ENCODE data around the gene KRTAP12-3.
"Not testable (repeated sequence)": the region's sequence is repeated elsewhere in the genome, so short reads cannot be mapped to it uniquely, and the experiment has no call there.

Gene KRTAP12-3

DNA sequence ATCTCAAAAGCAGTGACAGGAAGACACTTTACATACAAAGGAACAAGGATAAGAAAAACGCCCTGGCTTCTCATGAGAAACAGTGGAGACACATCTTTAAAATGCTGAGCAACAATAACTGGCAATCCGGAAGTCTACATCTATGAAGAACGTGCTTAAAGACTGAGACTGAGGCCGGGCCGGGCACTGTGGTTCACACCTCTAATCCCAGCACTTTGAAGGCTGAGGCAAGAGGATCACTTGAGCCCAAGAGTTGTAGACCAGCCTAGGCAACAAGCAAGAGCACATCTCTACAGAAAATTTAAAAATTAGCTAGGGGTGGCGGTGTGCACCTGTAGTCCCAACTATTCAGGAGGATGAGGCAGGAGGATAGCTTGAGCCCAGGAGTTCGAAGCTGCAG lies 26.3 kb downstream of the KRTAP12-3 start:
- DNase-seq (ENCODE audit: low read depth in 2 of 2), result no peak

DNA sequence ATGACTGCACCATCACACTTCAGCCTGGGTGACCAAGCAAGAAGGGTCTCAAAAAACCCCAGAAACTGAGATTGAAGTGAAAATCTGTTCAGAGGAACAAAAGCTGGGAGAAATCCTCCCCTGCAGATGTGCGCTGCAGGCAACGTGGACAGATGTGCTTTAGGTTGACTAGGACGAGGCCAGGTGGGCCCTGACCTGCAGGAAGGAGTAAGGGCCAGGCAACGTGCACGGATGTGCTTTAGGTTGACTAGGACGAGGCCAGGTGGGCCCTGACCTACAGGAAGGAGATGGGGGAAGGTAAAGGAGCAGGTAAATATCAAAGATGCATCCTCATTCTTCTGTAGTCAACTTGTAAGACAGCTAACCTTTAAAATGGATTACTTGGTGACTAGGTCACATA lies 26.8 kb downstream of the KRTAP12-3 start:
- DNase-seq (ENCODE audit: low read depth in 2 of 2), result no peak

DNA sequence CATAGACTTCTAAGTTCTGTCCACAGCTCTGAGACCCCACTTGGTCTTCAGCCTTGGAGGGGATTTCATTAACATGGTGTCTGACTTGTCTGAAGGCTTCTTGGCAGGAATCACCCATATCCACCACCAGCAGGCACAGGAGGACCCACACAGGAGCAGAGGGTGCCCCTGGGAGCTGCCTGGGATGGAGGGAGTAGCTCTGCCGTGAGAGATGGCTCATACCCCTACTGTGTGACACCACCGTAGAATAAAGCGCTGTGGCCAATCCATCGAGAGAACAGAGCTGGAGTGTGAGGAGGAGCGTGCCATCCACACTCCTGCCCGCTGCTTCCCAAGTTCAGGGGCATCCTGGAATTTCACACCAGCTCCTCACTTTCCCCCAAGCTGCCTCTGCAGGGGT lies 27.3 kb downstream of the KRTAP12-3 start:
- not testable (repeated sequence) for DNase-seq (ENCODE audit: low read depth in 2 of 2)

- DNase-seq (ENCODE audit: low read depth in 2 of 2), result no peak
Observed at GRCh38 chr21:44686000-44686781, 28.5 kb downstream of the KRTAP12-3 start.

GRCh38 chr21:44686843-44687561 lies 29.3 kb downstream of the KRTAP12-3 start:
- DNase-seq (ENCODE audit: low read depth in 2 of 2), result no peak

DNA sequence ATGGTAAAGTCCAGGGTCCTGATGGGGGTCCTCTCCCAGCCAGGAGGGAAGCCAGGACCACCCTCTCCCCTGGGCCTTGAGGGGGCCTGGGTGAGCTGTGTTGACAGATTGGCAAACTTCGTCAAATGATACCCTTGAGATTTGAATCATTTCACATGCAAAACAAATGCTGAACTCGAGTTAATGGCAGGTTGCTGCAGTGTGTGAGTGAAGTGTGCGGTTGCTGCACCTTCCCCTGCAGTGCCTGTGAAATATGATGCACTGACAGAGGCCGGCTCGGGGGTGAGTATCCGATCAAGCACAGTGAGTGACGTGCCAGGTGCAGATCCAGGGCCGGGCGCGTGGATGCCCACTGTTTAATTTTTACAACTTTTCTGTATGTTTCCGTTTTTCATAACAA lies 29.9 kb downstream of the KRTAP12-3 start:
- no peak for DNase-seq (ENCODE audit: low read depth in 2 of 2)

- not testable (repeated sequence) for DNase-seq (ENCODE audit: low read depth in 2 of 2)
Observed at GRCh38 chr21:44689740-44690139, 32.0 kb downstream of the KRTAP12-3 start.

- no peak for DNase-seq (ENCODE audit: low read depth in 2 of 2)
Observed at GRCh38 chr21:44691686-44692085, 34.0 kb downstream of the KRTAP12-3 start.

- DNase-seq (ENCODE audit: low read depth in 2 of 2), result no peak
Observed at GRCh38 chr21:44692798-44693512, 35.2 kb downstream of the KRTAP12-3 start.

- no peak for DNase-seq (ENCODE audit: low read depth in 2 of 2)
Observed at GRCh38 chr21:44694776-44695175, 37.0 kb downstream of the KRTAP12-3 start.

DNA sequence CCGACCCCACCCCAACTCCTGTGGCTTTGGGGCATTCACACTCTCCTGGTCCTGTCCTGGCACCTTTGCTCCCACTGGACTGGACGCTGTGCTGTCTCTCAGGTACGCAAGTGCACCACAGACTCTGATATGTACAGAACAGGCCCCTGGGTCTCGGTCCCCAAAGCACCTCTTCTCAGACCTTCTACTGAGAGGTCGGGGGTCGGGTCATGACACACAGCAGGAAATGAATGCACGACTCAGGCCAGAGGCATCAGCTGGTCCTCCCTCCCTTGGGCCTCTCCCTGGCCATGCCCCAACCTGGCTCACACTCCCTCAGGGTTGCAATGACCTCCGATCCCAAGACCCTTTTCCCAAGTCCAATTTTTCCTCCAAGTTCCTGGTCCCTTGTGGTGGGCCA lies 37.5 kb downstream of the KRTAP12-3 start:
- no peak for DNase-seq (ENCODE audit: low read depth in 2 of 2)

GRCh38 chr21:44695641-44696040 lies 37.9 kb downstream of the KRTAP12-3 start:
- no peak for DNase-seq (ENCODE audit: low read depth in 2 of 2)

DNA sequence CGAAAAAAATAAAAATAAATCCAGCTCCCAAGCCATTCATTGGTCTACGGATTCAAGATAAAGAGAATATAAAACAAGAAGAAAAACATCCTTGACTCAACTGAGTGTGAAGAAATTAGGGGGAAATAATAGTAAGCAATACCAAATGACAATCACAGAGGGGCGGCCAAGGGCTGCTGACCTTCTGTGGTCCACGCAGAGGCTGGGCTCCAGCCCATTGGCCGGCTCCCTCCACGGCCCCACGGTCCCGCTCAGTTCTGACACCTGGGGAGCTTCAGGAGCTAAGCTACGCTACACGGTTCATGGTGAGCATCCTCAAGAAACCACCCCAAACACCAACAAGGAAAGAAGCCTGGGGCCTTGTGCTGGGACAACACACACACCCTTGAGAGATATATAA lies 38.8 kb downstream of the KRTAP12-3 start:
- DNase-seq (ENCODE audit: low read depth in 2 of 2), result no peak

DNA sequence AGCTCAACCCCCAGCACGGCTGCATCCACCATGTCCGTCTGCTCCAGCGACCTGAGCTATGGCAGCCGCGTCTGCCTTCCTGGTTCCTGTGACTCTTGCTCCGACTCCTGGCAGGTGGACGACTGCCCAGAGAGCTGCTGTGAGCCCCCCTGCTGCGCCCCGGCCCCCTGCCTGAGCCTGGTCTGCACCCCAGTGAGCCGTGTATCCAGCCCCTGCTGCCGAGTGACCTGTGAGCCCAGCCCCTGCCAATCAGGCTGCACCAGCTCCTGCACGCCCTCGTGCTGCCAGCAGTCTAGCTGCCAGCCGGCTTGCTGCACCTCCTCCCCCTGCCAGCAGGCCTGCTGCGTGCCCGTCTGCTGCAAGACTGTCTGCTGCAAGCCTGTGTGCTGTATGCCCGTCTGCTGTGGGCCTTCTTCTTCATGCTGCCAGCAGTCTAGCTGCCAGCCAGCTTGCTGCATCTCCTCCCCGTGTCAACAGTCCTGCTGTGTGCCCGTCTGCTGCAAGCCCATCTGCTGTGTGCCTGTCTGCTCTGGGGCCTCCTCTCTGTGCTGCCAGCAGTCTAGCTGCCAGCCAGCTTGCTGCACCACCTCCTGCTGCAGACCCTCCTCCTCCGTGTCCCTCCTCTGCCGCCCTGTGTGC lies 39.6 kb downstream of the KRTAP12-3 start, which contains the start of gene KRTAP10-12:
KRTAP10-12 (plus strand) TSS at position 1 of the 639 bp plus-strand sequence; CDS start at position 31, 30 bp downstream.
- DNase-seq (ENCODE audit: low read depth in 2 of 2), result not testable (repeated sequence)

GRCh38 chr21:44697811-44698734 lies 40.3 kb downstream of the KRTAP12-3 start:
- DNase-seq (ENCODE audit: low read depth in 2 of 2), result no peak

- no peak for DNase-seq (ENCODE audit: low read depth in 2 of 2)
Observed at GRCh38 chr21:44699502-44700001, 41.8 kb downstream of the KRTAP12-3 start.

- DNase-seq (ENCODE audit: low read depth in 2 of 2), result no peak
Observed at GRCh38 chr21:44700101-44701022, 42.6 kb downstream of the KRTAP12-3 start.

GRCh38 chr21:44701023-44701400 lies 43.3 kb downstream of the KRTAP12-3 start:
- no peak for DNase-seq (ENCODE audit: low read depth in 2 of 2)

- DNase-seq (ENCODE audit: low read depth in 2 of 2), result no peak
Observed at GRCh38 chr21:44701541-44701940, 43.8 kb downstream of the KRTAP12-3 start.

Data from stimulated activated CD4-positive, alpha-beta T cell treated with anti-CD3 and anti-CD28 coated beads, Interleukin-1b, Interleukin-23, amount 100 ng/mL, for 1 hour (primary cell).